NB4 (cell line): Measurements from ENCODE around the gene CDKN2AIP.

Experiments used
- CTCF ChIP-seq: IDR thresholded peaks from one replicate; pipeline ENCODE4 v1.5.1; 2012; ENCODE audit warnings: low read depth, low read length
- MAX ChIP-seq: IDR thresholded peaks from 2 replicates; pipeline ENCODE4 v1.6.1; 2011; ENCODE audit warnings: low read depth, low read length
- MYC ChIP-seq: IDR thresholded peaks from 2 replicates; pipeline ENCODE4 v1.6.1; 2011; ENCODE audit warnings: low read depth, low read length
- POLR2A ChIP-seq: IDR thresholded peaks from 2 replicates; pipeline ENCODE4 v1.6.1; 2011; ENCODE audit warnings: mild to moderate bottlenecking; ENCODE audit not compliant: insufficient read length; ENCODE audit errors: extremely low read depth

GRCh38 chr4:183400035-183400434 lies 44.4 kb upstream of the CDKN2AIP start:
- TF ChIP-seq POLR2A: no peak
- no peak for TF ChIP-seq MAX
- TF ChIP-seq CTCF: no peak
- TF ChIP-seq MYC: no peak
